ENCODE data around the gene MIS12. TPM values are rescaled to one million over a fixed set of nuclear protein-coding genes. Genes with fewer than 3 reads are reported as not detected.

Gene MIS12
- total RNA-seq, 1 experiment from 2014 or later = 10.6 TPM

DNA sequence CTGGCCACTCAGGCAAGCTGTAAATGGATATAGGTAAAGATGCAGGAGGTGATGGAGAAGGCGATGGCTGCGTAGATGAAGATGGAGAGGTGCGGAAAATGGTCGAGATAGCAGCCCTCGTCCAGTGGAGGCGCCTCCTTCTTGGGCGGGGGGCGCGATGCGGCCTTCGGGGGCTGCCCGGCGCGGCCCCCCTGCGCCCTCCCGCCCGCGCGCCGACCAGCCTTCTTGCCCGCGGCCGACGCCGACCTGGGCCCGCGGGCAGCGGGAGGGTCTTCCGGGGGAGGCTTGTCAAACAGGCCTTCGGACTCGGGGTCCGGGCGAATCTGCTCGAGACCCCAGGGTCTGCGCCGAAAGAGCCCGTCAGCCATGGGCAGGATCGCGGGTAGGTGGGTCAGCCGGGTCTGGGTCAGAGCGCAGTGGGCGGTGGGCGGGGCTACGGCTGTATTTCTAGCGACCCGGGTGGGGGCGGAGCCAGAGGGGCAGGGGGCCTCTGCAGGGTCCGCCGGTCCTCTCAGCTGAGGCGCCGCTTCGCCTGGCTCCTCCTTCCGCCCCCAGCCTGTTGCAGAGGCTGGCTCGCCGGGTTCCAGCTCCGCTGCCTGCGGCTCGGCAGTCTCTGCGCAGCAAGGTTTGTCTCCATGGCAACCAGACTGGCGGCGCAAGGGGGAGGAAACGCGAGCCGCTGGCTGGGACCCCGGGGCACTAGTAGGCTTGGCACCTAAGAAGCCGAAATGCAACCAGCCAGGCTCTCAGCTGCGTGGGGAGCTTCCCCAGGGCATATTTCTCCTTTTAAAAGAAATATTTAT lies 14.4 kb downstream of the MIS12 start:
- H3K27me3 ChIP-seq (ENCODE audit: low read length) = peaks cover 7% of the 10 kb centered on the region
- POLR2A ChIA-PET (ENCODE audit: unreplicated experiment) = no interaction called here
- TF ChIP-seq, protein P1, sequence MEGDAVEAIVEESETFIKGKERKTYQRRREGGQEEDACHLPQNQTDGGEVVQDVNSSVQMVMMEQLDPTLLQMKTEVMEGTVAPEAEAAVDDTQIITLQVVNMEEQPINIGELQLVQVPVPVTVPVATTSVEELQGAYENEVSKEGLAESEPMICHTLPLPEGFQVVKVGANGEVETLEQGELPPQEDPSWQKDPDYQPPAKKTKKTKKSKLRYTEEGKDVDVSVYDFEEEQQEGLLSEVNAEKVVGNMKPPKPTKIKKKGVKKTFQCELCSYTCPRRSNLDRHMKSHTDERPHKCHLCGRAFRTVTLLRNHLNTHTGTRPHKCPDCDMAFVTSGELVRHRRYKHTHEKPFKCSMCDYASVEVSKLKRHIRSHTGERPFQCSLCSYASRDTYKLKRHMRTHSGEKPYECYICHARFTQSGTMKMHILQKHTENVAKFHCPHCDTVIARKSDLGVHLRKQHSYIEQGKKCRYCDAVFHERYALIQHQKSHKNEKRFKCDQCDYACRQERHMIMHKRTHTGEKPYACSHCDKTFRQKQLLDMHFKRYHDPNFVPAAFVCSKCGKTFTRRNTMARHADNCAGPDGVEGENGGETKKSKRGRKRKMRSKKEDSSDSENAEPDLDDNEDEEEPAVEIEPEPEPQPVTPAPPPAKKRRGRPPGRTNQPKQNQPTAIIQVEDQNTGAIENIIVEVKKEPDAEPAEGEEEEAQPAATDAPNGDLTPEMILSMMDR (conservative IDR thresholded peaks at IDR 0.05; ENCODE audit: low read depth, low read length) = no peak
- TF ChIP-seq EZH2phosphoT487 (IDR thresholded peaks at IDR 0.05; ENCODE audit: borderline replicate concordance, low read length) = no peak
- TF ChIP-seq EZH2 (IDR thresholded peaks at IDR 0.05; ENCODE audit: low read length, unreplicated experiment) = no peak

DNA sequence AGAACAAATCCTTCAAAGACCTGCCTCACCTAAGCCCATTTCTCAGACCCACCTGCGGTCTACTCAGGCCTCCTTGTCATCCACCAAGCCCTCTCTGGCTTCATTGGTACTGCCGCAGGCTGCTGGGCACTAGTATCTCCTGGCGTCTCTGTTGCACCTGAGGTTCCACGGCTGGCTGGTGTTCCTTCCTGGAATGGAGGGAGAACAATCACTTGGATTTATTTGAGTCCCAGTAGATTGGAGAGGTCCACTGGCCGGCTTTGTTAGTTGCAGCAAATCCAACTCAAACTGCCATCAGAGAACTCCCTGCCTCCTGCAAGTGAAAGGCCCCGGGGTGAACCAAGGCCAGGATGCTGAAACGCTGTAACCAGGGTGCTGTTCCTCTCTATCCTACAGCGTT lies 15.3 kb downstream of the MIS12 start:
- H3K4me3 ChIP-seq (ENCODE audit: low read length) = no peak overlapping the region
- no peaks in the 10 kb centered on the region for H3K9me3 ChIP-seq (ENCODE audit: low read length)
- H3K27ac ChIP-seq (ENCODE audit: low read length) = no peak overlapping the region
- POLR2A ChIA-PET (ENCODE audit: unreplicated experiment) = no interaction called here
- H3K9ac ChIP-seq (ENCODE audit: low read length) = no peak overlapping the region
- H3F3A ChIP-seq (ENCODE audit: low read length, unreplicated experiment) = no peaks in the 10 kb centered on the region
- H3K4me1 ChIP-seq (ENCODE audit: insufficient read depth, low read length) = no peaks in the 10 kb centered on the region; the same call in 1 of the 2 replicates
- ATAC-seq (no peak), DNase-seq (no peak)
- intact Hi-C loops (cut with micrococcal nuclease) = no loop called here
- no peaks in the 10 kb centered on the region for H4K20me1 ChIP-seq (ENCODE audit: low read length)
- no TSS peak for BruUV-seq (replicated peaks)
- peaks cover 7% of the 10 kb centered on the region for H3K27me3 ChIP-seq (ENCODE audit: low read length)
- no peak overlapping the region for H3K4me2 ChIP-seq (ENCODE audit: low read length)
- H3K79me2 ChIP-seq (ENCODE audit: low read length) = no peaks in the 10 kb centered on the region
- H2AFZ ChIP-seq (ENCODE audit: low read length) = no peak overlapping the region
- no peaks in the 10 kb centered on the region for H3K9me2 ChIP-seq (replicated peaks; ENCODE audit: low read length)
- CTCF ChIA-PET = no interaction called here
- no peak for TF ChIP-seq EZH2phosphoT487 (IDR thresholded peaks at IDR 0.05; ENCODE audit: borderline replicate concordance, low read length)
- TF ChIP-seq, protein P1 (conservative IDR thresholded peaks at IDR 0.05; ENCODE audit: low read depth, low read length) = no peak
- no peak for TF ChIP-seq EZH2 (IDR thresholded peaks at IDR 0.05; ENCODE audit: low read length, unreplicated experiment)
- no peaks in the 10 kb centered on the region for H3K36me3 ChIP-seq (ENCODE audit: low read depth, low read length)

More for the DNA sequence above, 14.4 kb downstream of the MIS12 start:
- Histone ChIP-seq H3K4me1 (ENCODE audit: insufficient read depth, low read length) (no peaks in the 10 kb centered on the region; the same call in 1 of the 2 replicates), H2AFZ (ENCODE audit: low read length) (peak overlapping the region; percentile 79; the same call in 1 of the 2 replicates), H3K36me3 (ENCODE audit: low read depth, low read length) (no peaks in the 10 kb centered on the region), H3F3A (ENCODE audit: low read length, unreplicated experiment) (no peaks in the 10 kb centered on the region), H3K9ac (ENCODE audit: low read length) (no peak overlapping the region), H3K4me3 (ENCODE audit: low read length) (peak overlapping the region; percentile 66), H4K20me1 (ENCODE audit: low read length) (no peaks in the 10 kb centered on the region), H3K79me2 (ENCODE audit: low read length) (no peaks in the 10 kb centered on the region), H3K9me2 (replicated peaks; ENCODE audit: low read length) (no peaks in the 10 kb centered on the region), H3K4me2 (ENCODE audit: low read length) (peak overlapping the region; percentile 84), H3K27ac (ENCODE audit: low read length) (no peak overlapping the region), H3K9me3 (ENCODE audit: low read length) (no peaks in the 10 kb centered on the region)
- intact Hi-C loops (cut with micrococcal nuclease) = loop anchor here (1.0 kb wide), 1 partner anchor 13 kb away; no protein-coding TSS in a partner anchor
- ATAC-seq (peak; percentile 75), DNase-seq (peak; percentile 54)
- CTCF ChIA-PET = no interaction called here
- BruUV-seq (replicated peaks) = no TSS peak

DNA sequence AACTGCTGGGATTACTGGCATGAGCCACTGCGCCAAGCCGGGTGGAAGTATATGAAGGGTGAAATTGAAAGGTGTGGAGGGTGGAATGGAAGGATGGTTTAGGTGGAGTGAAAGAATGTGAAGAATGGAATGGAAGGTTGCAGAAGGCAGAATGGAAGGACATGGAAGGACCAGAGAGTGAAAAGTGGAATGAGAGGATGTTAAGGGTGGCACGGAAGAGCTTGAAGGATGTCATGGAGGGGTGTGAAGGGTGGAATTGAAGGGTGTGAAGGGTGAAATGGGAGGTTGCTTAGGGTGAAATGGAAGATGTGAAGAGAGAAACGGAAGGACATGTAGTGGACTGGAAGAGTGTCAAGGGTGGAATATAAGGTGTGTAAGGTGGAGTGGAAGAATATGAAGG lies 16.2 kb downstream of the MIS12 start:
- POLR2A ChIA-PET (ENCODE audit: unreplicated experiment) = no interaction called here
- Histone ChIP-seq H3K27ac (ENCODE audit: low read length) (no peak overlapping the region), H2AFZ (ENCODE audit: low read length) (no peak overlapping the region), H3K79me2 (ENCODE audit: low read length) (no peaks in the 10 kb centered on the region), H3K36me3 (ENCODE audit: low read depth, low read length) (no peaks in the 10 kb centered on the region), H3F3A (ENCODE audit: low read length, unreplicated experiment) (no peaks in the 10 kb centered on the region), H3K9me3 (ENCODE audit: low read length) (no peaks in the 10 kb centered on the region), H3K9me2 (replicated peaks; ENCODE audit: low read length) (no peaks in the 10 kb centered on the region), H3K4me1 (ENCODE audit: insufficient read depth, low read length) (no peaks in the 10 kb centered on the region; the same call in 1 of the 2 replicates), H3K4me3 (ENCODE audit: low read length) (no peak overlapping the region), H3K4me2 (ENCODE audit: low read length) (no peak overlapping the region), H4K20me1 (ENCODE audit: low read length) (no peaks in the 10 kb centered on the region), H3K27me3 (ENCODE audit: low read length) (peaks cover 7% of the 10 kb centered on the region), H3K9ac (ENCODE audit: low read length) (no peak overlapping the region)
- no peak for TF ChIP-seq EZH2phosphoT487 (IDR thresholded peaks at IDR 0.05; ENCODE audit: borderline replicate concordance, low read length)
- TF ChIP-seq, protein P1 (conservative IDR thresholded peaks at IDR 0.05; ENCODE audit: low read depth, low read length) = no peak
- TF ChIP-seq EZH2 (IDR thresholded peaks at IDR 0.05; ENCODE audit: low read length, unreplicated experiment) = no peak
- DNase-seq (no peak), ATAC-seq (no peak)
- CTCF ChIA-PET = no interaction called here
- BruUV-seq (replicated peaks) = no TSS peak
- intact Hi-C loops (cut with micrococcal nuclease) = no loop called here

All from PC-3 (cell line).